Posterior cingulate gyrus (tissue), 11 donors: ENCODE data around the gene CYB5RL.
"Not testable (repeated sequence)": the region's sequence is repeated elsewhere in the genome, so short reads cannot be mapped to it uniquely, and the experiment has no call there.

Experiments used
- DNase-seq, 10 donors: peaks; one replicate each; pipeline versions ENCODE4 v3.0.0 to v3.0.0-alpha.2; 2020 to 2021; ENCODE audit warnings: mixed read lengths in 3 of 10
- intact Hi-C: fragments of 100-400 bp; cut with DNase I; formaldehyde crosslinking; loops from one replicate; pipeline ENCODE4 v1.15.1; 2023

CYB5RL gene, protein sequence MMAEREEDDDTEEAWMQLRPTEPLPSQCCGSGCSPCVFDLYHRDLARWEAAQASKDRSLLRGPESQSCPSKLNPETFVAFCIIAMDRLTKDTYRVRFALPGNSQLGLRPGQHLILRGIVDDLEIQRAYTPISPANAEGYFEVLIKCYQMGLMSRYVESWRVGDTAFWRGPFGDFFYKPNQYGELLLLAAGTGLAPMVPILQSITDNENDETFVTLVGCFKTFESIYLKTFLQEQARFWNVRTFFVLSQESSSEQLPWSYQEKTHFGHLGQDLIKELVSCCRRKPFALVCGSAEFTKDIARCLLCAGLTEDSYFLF

DNA sequence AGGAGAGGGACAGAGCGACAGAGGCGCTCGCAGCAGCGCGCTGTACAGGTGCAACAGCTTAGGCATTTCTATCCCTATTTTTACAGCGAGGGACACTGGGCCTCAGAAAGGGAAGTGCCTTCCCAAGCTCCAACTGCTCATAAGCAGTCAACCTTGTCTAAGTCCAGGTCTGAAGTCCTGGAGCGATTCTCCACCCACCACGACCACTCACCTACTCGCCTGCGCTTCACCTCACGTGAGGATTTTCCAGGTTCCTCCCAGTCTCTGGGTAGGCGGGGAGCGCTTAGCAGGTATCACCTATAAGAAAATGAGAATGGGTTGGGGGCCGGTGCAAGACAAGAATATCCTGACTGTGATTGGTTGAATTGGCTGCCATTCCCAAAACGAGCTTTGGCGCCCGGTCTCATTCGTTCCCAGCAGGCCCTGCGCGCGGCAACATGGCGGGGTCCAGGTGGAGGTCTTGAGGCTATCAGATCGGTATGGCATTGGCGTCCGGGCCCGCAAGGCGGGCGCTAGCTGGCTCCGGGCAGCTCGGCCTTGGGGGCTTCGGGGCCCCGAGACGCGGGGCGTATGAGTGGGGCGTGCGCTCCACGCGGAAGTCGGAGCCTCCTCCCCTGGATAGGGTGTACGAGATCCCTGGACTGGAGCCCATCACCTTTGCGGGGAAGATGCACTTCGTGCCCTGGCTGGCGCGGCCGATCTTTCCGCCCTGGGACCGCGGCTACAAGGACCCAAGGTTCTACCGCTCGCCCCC lies at the start of gene CYB5RL, which contains the start of gene MRPL37:
TSS of gene CYB5RL (minus strand) at position 266 of the 754 bp plus-strand sequence. CDS start 4,414 bp downstream, outside the sequence.
TSS of gene MRPL37 (plus strand) at position 403 of the 754 bp plus-strand sequence. CDS start at position 480, 77 bp downstream.
- peak; percentile 87 to 98 (median 92) for DNase-seq
- intact Hi-C loops, result loop anchor here (10.0 kb wide), 1 partner anchor 285 kb away; no protein-coding TSS in a partner anchor

DNA sequence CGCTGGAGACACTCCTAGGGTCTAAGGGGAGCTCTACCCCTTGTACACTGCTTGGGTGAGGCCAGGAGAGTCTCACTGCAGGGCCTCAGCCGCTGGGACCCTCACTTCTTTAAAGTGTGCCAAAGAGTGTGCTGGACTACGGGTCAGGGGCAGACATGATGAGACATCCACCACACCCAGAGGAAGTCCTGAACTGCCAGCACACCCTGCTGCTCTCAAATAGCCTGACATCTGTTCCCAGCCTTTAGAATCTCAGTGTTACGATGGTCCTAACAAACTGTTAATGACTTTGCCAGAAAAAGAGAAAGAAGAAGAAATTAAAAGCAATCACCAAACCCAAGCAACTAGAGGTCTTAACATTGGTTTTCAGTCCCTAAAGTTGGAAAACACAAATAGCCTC lies 49.1 kb upstream of the CYB5RL start:
- intact Hi-C loops, result no loop called here
- DNase-seq, result no peak

DNA sequence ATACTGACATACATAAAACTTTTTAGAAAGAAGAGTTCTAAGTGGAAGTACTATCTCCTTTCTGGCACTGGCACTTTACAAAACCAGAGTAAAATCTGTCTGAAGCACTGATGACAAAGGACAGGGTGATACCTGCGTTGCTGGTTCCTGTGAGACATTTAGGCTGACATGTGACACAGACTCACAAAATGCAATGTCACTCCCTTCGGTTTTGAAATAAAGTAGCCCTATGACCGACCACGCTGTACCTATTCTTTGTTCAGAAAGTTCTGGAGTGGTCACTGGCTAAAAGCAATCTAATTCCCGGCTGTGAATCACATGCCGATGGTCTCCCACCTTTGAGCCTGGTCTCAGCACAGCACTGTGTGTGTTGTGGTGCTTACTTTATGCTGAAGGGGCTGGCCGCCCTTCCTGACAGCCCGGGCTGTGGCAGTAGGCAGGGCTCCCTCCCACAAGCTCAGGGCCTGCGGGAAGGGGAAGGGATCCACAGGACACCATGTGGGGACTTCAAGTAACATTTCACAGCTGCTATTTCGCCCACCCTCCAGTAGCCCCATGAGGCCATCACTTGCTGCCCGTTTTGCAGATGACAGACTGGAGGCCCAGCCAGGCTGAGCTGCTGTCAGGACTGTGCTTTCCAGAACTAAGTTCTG lies 48.2 kb upstream of the CYB5RL start:
- intact Hi-C loops, result no loop called here
- no peak for DNase-seq

DNA sequence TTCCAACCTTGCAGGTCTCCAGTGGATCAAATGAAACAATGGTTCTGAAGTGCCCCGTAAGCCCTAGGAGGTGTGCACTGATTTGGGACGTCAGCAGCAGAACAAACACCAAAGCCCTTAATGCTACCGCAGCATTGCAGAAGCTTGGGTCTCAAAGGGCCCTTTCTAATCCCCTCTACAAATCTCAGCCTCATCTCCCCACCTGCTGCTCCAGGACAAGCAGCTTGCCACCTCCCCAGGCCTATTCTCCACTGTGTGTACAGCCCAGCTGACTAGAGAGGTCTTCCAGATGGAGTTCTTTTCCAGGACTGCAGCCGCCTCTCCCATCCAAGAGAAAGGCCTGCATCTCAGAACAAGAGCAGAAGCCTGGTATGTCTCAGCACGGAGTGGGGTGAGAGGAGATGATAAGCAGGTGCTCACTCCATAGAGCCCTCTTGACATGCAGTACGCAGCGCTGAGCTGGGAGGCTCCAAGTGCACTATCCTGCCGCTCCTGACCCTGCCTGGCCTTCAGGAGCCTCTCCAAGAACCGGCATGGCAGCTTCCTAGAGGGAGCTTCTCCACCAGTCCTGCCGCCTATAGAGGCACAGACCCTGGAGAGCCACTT lies 46.4 kb upstream of the CYB5RL start:
- DNase-seq, result no peak
- intact Hi-C loops, result no loop called here

DNA sequence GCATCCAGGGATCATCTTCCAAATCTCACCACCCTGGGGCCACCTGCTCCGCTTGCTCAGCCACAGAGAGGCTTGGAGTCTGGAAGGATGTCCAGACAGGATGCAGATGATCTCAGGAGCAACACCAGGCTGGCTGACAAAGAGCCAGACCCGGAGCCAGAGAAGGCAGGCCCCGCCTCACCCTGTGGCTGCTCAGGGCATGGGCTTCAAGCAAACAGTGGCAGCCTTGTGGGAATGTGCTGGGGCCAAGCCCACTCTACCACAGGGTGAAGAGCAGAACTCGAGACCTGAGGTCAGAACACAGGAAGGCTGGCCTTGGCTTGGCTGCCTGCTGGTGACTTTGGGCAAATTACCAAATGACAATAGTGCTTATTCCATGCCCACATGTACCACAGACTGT lies 45.7 kb upstream of the CYB5RL start:
- DNase-seq, result no peak
- intact Hi-C loops, result no loop called here

DNA sequence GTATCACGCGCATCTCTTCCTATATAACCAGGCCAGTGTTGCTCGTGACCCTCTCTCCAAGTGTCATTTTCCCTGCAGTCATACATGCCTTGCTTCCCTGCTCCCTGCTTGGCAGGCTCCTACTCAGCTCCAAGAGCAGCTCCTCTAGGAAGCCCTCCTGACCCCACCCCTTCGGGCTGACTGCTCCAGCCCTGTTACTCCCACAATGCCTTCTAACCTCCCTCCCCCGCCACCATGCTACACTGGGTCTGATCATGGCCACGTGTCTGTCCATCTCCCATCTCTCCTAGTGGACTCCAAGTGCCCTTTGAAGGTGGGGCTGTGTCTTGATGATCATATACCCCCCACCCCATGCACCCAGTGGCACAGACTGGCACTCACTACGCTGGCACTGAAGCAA lies 44.8 kb upstream of the CYB5RL start:
- no peak for DNase-seq

DNA sequence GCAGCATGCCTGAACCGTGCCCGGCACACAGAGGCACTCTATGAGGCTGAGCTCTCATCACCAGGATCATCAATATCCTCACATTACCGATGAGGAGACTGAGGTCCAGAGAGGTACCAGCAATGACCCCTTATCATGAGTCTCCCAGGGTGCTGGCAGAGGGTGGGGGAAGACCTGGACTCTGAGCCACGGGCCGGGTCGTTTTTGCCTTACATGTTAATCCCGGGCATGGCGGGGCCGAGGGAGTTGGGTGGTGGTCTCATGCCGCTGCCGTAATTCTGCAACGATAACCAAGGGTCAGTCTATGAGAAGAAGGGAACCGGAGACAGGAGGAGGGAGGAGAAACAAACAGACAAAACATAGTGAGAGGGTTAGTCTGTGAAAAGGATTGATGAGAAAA lies 43.2 kb upstream of the CYB5RL start:
- no peak for DNase-seq
- intact Hi-C loops, result no loop called here

More for the DNA sequence above, 44.8 kb upstream of the CYB5RL start:
- intact Hi-C loops, result no loop called here

DNA sequence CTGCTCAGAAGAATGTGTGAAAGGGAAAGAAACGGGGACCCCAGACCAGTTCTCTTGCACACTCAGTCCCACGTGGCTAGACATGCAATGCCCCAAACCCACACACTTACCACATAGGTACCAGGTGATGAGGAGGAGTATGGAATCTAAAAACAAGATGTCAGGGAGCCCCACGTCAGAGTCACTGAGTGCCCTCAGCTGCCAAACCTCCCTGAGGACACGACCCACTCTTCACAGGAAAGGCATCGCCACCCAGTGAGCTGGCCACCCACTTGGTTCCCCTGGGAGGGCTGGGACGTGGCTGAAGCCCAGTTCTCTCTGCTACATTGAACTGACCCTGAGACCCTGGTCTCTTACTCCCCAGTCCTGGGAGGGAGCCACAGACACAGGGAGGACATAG lies 41.5 kb upstream of the CYB5RL start:
- DNase-seq, result no peak
- intact Hi-C loops, result no loop called here

DNA sequence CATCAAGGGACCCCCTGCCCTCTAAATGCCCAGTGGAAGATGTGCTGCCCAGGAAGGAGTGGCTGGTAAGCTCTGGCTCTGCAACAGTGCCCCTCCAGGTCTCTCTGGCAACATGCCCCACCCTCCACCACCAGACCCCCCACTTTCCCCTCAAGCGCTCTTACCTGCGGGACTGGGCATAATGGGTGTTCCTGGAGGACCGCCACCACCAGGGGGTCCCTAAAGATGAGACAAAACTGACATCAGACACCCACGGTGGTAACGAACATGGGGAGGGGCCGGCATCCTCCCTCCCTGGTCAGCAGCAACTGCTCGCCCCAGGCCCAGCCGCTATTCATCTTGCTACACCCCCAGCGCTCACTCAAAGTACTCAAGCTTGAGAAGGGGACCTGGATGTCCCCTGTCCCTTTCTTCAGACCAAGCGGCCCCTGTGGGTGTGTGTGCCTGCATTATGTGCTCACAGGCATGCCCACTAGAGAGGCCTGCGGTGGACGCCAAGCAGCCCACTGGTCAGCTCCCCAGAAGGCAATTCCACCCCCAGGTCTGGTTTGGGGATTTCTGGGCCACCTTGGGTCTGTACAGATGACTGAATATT lies 41.0 kb upstream of the CYB5RL start:
- intact Hi-C loops, result no loop called here
- no peak for DNase-seq

DNA sequence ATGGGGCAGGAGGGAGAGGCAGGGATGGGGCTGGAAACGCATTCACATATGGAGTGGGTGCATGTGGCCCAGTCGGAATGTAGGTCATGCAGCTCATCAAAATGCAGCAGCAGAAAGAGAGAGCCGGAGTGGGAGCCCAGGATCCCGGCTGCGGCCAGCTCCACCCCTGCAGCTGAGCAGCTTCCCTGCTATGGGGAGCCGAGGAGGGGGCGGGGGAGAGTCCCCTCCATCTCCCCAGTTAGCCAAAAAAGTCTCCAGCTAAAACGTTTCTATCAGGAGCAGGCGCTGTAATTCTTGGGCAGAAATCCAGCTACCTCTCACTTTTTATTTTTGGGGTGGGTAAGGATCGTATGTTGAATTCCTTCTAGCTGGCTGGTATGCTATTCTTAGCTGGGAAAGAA lies 39.8 kb upstream of the CYB5RL start:
- intact Hi-C loops, result no loop called here
- DNase-seq, result peak in 8 of 10 donors; percentile 68 to 97 (median 82)

DNA sequence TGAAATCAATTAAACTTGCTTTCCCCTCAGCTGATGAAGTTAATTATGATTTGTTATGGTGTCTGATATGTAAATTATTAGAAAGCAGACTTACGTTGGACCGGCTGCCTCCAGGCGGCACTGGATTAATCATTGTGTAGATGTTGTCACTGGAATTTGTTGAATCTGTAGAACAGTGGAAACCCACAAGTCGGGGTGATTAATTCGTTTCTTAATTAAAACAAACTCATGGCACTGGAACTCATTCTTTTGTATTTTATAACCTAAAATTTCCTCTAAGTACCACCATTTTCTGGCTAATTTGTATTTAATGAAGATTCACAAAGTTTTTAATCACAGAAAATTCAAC lies 39.2 kb upstream of the CYB5RL start:
- peak in 1 of 10 donors; percentile 6 for DNase-seq
- intact Hi-C loops, result no loop called here

DNA sequence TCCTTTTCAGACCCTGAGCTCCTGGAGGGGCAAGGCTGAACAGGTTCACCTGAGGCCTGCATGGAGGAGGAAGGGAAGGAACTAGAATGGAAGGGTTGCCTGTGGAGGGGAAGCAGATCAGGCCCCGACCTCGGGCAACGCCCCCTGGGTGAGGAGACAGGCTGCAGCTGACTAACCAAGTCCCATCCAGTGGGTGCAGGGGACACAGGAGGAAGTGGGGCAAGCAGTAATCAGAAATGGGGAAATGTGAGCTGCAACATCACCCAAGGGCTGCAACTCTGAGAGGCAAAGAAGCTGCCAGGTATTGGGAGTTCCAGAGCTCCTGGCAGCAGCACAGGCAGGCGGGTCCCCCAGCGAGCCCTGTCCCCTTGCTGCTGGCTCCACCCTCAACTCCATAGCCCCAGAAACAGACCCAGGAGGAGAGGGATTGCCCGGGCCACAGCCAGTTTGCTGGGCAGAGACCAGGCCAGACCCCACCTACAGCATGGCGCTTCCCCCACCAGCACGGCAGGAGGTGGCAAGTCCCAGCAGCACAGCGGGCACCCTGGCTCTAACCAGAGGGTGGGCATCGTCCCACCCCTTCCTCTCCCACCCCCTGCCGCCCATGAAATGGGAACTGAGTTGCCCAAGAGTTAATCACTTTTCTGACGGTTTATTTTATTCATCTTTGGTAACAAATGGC lies 38.7 kb upstream of the CYB5RL start:
- intact Hi-C loops, result no loop called here

DNA sequence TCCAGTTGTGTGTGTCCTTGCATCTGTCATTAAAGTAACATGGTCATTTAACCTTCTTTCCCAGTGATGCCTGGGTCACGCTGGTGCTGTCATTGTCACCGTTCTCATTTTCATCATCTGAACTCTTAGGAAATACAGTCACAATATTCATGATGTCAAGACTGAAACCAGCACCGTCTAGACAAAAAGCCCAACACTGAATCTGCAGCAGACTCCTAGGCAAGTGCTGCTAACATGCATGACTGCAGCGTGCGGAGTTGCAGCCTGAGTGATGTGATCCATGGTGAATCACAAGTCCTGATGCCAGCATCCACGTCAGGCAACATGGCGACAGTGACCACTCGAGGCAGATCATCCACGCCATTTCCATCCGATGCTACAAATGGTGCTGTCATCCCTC lies 37.8 kb upstream of the CYB5RL start:
- intact Hi-C loops, result no loop called here
- DNase-seq, result peak in 2 of 10 donors; percentile 23 to 56

More for the DNA sequence above, 38.7 kb upstream of the CYB5RL start:
- DNase-seq, result peak in 2 of 10 donors; percentile 12 to 82

DNA sequence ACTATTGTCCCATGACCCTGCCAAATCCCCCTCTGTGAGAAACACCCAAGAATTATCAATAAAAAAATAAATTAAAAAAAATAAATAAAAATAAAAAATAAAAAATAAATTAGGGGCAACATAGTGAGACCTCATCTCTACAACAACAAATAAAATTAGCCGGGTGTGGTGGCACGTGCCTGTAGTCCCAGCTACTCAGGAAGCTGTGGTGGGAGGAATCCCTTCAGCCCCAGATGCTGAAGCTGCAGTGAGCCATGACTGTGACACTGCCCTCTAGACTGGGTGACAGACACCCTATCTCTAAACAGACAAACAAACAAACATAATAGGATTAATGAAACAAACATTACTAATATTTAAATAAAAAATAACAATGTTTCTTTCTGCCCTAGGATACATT lies 34.5 kb upstream of the CYB5RL start:
- intact Hi-C loops, result no loop called here
- DNase-seq, result no peak

DNA sequence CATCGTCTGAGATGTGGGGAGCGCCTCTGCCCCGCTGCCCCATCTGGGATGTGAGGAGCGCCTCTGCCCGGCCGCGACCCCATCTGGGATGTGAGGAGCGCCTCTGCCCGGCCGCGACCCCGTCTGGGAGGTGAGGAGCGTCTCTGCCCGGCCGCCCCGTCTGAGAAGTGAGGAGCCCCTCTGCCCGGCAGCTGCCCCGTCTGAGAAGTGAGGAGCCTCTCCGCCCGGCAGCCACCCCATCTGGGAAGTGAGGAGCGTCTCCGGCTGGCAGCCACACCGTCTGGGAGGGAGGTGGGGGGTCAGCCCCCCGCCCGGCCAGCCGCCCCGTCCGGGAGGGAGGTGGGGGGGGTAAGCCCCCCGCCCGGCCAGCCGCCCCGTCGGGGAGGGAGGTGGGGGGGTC lies 33.4 kb upstream of the CYB5RL start:
- intact Hi-C loops, result not testable (repeated sequence)
- peak in 1 of 10 donors; percentile 21 for DNase-seq

DNA sequence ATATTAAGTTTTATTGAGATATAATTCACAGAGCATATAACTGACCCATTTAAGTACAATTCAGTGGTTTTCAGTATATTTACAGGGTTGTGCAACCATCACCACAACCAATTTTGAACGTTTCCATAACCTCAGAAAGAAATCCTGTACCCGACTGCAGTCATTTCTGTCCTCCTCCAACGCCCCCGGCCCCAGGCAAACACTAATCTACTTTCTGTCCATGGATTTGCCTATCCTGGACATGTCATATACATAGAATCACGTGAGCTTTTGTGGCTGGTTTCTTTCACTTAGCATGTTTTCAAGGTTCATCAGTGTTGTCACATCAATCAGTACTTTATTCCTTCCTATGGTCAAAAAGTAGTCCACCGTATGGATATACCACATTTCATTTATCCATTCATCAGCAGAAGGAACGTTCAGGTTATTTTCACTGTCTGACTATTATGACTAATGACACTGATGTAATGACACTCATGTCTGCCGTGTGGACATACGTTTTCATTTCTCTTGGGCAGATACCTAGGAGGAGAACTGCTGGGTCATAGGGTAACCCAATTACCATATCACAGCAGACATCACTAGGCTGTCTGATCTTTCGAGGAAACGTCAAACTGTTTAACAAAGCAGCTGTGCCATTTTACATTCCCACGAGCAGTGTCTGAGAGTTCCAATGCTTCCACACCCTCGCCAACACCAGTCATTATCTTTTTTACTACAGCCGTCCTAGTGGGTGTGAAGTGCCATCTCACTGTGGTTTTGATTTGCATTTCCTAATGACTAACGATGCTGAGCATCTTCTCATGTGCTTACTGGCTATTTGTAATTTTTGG lies 30.9 kb upstream of the CYB5RL start:
- peak in 1 of 10 donors; percentile 19 for DNase-seq
- intact Hi-C loops, result no loop called here

DNA sequence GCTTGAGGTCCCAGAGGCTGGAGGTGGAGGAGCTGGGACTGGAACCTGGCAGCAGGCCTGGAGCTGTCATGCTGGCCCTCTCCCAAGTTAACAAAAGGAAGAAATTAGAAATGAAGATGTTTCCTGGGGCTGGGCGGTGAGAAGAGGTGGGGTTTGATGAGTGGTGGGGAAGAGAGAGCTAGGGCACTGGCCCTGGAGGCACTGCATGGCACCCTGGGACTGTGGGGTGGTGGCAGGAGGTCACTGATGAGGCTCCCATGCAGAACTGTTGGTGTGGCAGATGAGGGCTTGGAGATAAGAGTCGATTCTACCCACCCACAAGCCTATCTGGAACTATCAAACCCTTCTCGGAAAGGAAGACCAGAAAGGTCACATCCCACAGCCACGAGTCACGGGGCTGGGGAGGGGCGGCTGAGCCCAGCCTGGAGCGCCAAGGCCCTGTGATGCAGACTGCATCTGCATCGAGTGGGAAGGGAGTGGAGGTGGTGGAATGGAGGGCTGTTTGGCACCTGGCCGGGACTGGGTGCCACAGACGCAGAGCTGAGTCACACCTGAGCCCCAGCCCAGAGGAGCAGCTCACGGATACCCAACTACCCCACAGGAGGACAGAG lies 29.6 kb upstream of the CYB5RL start:
- intact Hi-C loops, result no loop called here
- peak in 7 of 10 donors; percentile 34 to 92 (median 50) for DNase-seq

DNA sequence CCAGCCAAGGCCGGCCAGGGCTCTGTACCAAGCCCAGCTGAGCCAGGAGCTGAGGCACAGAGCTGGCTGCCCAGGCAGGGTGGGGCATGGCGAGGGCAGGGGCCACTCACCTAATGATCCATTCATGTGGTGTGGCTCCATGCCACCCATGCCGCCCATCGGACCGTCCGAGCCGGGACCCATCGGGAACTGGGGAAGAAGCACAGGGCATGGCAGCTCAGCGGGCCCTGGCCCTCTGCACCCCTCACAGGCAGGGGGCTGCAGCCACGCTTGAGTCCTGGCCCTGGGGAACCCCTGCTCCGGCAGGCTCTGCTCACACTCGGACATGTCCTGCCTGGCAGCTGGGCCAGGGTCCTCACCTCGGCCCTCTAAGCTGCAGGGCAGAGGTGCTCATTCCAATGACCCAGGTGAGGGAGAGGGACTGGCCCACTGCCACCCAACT lies 28.8 kb upstream of the CYB5RL start:
- DNase-seq, result peak in 1 of 10 donors; percentile 67
- intact Hi-C loops, result no loop called here
